CD4-positive, alpha-beta T cell treated with Interleukin-12 subunit alpha and Interleukin-12 subunit beta, for 1 hour (primary cell): Measurements from ENCODE around the gene RNF31.

Experiments
- DNase-seq: peaks from one replicate; pipeline ENCODE4 v3.0.0-alpha.2; 2020

RNF31 gene

DNA sequence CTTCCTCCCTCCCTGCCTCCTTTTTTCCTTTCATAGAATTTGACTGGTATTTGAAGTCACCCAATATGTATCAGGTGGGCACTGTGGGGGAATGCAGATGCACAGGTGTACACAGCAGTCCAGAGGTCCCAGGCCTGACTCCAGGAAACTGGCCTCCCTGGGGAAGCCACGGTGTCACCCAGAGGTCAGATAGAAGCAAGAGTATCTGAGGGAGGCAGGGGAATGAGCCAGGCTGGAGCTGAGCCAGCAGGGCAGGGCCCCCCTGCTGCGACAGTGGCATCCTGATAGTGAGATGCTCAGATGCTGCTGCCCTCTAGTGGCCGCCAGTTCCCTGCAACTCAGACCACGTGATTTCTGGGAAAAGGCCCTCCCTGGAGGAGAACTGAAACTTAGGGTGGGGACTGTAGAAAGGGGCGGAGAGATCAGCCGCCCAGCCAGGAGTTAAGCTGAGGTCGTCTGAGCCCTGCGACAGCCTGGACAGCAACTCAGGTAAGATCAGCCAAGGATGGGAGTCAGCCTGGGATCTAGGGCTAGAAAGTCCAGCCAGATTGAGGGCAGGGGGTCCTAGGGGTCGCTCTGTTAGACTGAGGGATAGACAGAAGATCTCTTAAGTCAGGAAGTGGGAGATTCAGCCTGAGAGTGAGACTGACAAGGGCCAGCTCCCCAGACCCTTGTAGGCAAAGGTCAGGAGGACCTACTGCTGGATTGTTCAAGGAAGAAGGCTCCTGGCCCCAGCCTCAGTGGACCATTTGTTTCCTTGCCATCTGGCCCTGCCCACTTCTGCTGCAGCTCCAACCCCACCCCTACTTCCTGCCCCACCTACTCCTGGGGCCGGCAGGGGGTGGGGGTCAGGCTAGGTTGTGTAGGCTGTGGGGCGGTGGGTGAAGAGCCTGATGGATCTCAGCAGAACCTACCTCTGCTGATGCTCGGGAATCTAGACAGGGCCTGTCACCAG, 13.8 kb downstream of the RNF31 start, which contains the start of gene IRF9:
TSS of gene IRF9 (plus strand) at position 416 of the 955 bp plus-strand sequence. CDS start 880 bp downstream, outside the sequence.
- peak; percentile 98 for DNase-seq

DNA sequence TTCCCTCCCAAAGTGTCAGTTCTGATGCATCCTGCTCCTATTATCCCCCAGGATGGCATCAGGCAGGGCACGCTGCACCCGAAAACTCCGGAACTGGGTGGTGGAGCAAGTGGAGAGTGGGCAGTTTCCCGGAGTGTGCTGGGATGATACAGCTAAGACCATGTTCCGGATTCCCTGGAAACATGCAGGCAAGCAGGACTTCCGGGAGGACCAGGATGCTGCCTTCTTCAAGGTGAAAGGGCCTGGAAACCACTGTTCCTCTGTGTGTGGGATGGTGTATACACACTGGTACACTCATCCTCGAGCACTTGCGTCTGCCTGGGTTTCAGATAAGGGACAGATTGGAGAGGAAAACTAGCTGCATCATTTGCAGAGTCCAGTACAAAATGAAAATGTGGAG, 14.8 kb downstream of the RNF31 start:
- DNase-seq: no peak

DNA sequence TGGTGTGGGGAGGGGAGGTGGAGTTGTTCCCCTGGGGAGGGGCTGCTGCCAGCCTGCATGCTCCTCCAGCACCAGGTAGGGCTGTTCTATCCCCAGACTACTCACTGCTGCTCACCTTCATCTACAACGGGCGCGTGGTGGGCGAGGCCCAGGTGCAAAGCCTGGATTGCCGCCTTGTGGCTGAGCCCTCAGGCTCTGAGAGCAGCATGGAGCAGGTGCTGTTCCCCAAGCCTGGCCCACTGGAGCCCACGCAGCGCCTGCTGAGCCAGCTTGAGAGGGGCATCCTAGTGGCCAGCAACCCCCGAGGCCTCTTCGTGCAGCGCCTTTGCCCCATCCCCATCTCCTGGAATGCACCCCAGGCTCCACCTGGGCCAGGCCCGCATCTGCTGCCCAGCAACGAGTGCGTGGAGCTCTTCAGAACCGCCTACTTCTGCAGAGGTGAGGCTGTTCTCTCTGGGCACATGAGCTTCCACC, 17.3 kb downstream of the RNF31 start:
- no peak for DNase-seq

DNA sequence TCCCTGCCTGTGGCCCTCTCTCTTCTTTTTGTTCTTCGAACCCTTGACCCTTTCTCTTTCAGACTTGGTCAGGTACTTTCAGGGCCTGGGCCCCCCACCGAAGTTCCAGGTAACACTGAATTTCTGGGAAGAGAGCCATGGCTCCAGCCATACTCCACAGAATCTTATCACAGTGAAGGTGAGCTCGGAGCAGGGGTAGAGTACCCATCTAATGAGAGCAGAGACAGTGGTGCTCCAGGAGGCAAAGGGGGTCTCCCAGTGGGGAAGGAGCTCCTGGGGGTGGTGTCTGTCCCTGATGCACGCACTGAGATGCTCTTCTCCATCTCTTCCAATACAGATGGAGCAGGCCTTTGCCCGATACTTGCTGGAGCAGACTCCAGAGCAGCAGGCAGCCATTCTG, 18.5 kb downstream of the RNF31 start:
- no peak for DNase-seq

DNA sequence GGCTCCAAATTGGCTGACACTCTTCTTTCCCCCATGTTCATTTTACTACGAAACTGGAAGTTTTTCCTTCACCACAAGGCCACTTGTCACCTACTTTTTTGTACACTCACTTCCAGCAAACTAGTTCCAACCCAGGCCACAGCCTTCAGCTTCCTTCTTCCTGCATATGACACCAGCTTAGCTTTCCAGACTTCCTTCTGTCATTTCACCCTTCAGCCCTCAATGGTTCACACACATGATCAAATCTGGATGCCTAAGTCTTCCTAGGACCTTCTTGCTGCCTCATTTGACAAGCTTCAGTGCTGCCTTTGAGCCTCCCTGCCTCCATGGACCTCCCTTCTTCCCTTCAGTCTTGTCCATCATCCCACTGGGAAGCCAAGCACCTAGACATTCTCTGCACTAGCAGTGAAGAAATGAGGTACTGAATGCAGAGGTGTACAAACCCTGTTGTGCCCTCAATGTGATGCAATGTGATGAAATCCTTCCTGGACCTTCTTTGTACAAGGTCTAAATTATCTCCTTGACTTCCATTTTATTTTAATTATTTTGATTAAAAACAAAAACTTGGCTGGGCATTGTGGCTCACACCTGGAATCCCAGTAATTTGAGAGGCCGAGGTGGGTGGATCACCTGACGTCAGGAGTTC, 20.3 kb downstream of the RNF31 start:
- no peak for DNase-seq

DNA sequence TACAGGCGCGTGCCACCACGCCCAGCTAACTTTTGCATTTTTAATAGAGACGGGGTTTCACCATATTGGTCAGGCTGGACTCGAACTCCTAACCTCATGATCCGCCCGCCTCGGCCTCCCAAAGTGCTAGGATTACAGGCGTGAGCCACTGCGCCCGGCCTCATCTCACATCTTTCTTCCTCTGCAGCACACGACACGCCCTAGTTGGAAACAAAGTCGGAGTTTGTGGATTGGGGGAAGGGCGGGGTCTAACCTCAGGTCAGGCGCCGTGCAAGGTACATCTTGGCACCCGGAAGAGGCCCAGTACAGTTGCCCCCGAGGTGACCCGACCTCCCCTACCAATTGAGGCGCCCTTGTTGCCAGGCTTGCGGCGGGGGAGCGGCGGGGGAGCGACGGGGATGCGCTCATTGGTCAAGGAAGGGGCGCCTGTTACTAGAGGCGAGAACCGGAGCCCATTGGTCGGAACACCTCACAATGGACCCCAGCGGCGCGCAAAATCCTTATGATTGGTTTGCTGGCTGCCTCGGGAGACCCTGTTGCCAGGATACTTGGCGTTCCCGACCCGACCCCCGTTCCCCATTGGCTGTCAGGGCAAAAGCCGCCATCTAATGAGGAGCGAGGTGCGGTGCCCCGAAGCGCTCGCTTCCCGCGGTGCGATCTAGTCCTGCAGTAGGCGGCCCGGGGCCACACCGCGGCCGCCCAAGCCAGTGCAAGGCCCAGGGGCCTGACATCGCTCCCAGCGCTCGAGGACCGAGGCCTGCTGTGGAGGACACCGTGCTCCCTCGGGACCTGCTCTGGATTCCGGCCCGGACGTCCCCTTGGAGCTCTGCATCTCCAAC, 24.3 kb downstream of the RNF31 start, which contains the start of gene REC8:
TSS of gene REC8 (plus strand) at position 659 of the 839 bp plus-strand sequence. CDS start 473 bp downstream, outside the sequence.
- peak; percentile 65 for DNase-seq

DNA sequence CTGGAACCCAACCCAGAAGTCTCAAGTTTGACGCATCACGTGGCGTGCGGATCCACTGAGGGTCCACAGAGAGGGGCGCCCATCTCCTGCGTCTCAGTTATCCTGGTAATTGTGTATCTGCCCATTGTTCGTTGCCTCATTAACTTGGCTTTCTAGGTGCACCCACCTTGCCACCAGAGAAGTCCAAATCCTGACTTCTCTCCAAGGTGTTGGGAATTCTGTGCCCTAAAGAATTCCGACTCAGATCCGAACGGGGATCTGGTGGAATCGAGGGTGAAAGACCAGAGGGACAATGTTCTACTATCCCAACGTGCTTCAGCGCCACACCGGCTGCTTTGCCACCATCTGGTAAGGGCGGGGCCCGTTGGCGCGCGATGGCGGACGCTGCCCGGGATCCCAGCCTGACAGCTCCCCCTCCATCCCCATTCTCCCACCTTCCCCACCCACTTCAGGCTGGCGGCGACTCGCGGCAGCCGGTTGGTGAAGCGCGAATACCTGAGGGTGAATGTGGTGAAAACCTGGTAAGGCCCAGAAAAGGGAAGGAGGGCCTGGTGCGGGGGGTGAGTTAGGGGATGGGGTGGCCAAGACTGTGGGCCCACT, 25.1 kb downstream of the RNF31 start:
- DNase-seq: no peak

DNA sequence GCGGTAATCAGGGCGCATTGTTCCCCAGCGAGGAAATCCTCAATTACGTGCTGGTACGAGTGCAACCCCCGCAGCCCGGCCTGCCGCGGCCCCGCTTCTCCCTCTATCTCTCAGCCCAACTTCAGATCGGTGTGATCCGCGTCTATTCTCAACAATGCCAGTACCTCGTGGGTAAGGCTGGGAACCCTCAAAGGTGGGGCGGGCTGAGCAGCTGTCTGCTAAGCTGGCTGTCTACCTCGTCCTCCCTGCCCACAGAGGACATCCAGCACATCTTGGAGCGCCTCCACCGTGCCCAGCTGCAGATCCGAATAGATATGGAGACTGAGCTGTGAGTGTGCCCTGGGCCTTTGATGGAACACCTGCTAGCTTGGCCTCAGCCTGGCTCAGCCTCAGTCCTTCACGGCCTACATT, 25.6 kb downstream of the RNF31 start:
- DNase-seq: no peak

DNA sequence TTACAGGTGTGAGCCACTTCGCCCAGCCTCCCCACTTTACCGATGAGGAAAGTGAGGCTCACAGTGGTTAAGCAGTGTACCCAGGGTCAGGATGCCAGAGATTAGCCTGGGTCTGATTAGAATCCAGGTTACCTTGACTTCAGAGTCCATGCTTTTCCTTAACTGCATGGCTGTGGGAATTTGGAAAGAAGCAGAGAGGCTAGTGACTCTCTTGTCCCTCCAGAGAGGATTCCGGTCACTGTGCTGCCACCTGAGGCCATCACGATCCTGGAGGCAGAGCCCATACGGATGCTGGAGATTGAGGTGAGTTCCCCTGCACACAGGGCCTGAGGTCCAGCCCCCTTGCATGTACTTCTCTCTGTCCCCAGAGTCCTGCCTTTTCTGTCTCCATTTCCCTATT, 29.3 kb downstream of the RNF31 start:
- no peak for DNase-seq

DNA sequence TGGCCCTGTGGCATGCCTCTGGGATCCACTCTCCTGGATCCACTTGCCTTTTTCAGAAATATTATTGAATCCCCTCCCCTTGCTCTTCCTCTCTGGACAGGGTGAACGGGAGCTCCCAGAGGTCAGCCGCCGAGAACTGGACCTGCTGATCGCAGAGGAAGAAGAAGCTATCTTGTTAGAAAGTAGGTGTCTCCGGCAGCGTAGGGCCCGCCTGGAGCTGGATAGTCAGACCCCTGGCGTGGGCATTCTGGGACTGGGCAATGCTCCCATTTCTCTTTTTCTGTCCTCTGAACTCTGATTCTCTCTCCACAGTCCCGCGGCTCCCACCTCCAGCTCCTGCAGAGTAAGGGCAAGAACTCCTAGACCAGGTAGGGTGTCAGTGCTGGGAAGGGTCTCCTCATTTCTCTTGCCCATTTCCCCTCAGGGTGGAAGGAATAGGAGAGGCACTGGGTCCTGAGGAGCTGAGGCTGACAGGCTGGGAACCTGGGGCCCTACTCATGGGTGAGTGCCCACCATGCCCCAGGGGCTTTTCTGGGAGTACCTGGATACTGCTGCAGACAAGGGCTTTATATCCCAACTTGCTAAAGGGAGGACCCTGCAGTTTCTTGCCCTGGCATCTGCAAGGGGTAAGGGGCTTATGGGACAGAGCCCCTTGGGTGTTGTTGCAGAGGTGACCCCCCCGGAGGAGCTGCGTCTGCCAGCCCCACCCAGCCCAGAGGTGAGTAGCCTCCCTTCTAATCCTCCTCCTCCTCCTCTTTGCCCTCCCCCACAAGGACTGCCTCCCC, 29.9 kb downstream of the RNF31 start:
- DNase-seq: no peak

DNA sequence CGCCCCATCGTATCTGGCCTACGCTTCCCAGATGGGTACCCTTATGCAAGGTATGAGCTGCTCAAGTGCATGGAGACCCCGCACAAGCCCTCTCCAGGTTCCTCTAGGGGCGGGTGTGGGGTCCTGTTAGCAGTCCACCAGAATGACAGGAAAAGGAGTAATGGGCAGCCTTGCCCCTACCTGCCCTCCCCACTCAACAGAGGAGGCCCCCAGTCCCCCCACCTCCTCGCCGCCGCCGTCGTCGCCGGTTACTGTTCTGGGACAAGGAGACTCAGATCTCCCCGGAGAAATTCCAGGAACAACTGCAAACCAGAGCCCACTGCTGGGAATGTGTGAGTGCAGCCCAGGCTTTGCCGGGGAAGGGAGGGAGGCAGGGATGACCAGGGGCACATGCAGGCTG, 30.6 kb downstream of the RNF31 start:
- no peak for DNase-seq

DNA sequence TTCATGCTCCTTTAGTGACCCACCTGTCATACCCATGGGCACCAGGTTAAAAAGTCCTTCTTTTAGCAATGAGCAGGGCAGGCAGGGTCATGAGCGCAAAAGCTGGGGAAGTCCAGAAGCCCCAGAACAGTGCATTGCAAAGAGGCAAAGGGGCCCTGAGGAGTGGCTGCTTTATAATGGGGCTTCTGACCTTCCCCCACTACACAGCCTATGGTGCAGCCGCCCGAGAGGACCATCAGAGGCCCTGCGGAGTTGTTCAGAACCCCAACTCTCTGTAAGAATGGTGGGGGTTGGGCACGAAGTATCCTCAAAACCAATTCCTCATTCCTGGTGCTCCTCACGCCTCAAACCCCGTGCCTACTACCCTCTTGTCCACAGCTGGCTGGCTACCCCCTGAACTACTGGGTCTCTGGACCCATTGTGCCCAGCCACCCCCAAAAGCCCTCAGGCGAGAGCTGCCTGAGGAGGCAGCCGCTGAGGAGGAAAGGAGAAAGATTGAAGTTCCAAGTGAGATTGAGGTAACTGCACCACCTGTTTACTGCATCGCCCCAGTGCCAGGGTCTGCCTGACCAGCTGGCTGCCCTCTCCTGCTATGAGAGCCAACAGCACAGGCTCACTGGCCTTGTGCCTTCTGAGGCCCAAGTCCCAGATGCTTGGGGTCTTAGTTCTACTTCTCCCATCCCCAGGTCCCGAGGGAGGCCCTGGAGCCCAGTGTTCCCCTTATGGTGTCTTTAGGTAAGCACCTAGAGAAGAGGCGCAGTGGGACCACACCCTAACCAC, 31.3 kb downstream of the RNF31 start:
- no peak for DNase-seq

DNA sequence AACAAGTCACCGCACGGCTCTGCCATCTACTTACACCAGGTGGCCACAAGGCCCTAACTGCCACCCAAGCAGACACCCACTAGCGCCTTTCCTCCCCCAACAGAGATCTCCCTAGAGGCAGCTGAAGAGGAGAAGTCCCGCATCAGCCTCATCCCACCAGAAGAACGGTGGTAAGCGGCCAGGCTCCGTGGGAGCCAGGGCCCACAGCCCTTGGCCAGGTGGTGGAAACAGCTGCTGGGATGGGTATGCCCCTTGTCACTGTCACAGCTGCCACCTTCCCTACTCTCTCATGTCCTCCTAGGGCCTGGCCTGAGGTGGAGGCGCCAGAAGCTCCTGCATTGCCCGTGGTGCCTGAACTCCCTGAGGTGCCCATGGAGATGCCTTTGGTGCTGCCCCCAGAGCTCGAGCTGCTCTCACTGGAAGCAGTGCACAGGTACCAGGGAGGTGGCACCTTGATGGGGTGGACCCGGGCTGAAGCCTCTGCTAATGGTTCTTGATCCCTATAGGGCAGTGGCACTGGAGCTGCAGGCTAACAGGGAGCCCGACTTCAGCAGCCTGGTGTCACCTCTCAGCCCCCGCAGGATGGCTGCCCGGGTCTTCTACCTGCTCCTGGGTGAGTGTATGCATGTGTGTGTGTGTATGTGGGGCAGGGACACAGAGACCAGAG, 32.1 kb downstream of the RNF31 start:
- DNase-seq: no peak

DNA sequence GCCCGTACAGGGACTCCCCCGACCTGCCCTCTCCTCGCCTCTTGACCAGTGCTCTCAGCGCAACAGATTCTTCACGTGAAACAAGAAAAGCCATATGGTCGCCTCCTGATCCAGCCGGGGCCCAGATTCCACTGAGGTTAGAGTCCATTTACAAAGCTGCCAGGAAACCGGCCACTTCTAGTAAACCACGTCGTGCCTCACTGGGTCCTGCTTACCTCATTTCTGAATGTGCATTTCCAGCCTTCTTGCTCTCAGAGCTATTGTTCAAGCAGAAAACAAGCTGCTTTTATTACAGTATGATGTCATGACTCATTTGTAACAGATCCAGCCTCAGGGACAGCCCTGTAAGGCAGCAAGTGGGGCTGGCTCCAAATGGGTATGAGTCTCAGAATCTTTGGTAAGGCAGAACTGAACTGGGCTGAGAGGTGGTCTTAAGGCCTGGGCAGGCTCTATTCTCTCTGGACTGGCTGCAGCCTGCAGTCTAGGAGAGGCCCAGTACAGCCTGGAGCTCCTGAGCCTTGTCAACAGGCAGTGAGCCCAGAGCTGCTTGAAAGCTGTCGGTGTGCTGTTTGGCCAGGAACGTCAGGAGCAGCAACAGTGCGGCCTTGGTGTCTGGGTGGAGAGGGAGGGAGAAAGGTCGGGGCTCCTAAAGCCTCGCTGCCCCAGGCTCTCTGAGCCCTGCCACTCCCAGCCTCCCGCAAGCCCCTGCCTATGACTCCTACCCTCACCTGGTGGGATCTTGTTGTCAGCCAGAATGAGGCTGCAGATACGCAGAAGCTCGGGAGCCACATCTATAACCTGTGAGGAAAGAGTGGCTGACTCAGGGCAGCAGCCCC, 32.9 kb downstream of the RNF31 start:
- DNase-seq: no peak

DNA sequence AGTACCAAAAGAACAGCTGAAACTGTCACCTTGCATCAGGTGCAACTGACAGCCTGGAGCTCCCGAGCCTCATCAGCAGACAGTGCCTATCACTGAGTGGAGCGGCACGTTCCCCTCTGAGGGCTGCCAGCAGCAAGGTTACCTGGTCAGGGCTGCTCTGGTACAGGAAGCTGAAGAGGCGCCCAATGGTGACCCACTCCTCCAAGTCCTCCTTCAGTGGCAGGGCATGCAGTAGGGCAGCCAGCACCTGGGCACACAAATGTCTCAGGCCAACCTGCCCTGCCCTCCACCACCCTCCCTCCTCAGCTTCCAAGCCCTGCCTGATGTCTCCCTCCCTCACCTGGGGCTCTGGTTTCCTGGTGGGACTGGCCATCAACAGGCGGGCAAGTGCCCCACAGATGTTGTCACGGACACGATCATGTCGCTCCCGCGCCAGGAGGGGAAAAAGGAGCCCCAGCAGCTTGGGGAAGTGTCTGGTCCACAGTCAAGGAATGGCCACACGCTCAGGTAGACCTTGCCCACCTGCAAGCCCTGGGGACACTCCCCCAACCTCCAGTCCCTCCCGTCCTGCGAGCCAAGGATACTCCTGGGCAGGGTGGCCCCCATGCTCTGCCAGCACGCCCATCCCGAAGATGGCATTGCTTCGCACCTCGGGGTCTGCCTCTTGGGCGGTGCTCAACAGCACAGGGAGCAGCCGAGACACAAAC, 34.2 kb downstream of the RNF31 start:
- DNase-seq: no peak

DNA sequence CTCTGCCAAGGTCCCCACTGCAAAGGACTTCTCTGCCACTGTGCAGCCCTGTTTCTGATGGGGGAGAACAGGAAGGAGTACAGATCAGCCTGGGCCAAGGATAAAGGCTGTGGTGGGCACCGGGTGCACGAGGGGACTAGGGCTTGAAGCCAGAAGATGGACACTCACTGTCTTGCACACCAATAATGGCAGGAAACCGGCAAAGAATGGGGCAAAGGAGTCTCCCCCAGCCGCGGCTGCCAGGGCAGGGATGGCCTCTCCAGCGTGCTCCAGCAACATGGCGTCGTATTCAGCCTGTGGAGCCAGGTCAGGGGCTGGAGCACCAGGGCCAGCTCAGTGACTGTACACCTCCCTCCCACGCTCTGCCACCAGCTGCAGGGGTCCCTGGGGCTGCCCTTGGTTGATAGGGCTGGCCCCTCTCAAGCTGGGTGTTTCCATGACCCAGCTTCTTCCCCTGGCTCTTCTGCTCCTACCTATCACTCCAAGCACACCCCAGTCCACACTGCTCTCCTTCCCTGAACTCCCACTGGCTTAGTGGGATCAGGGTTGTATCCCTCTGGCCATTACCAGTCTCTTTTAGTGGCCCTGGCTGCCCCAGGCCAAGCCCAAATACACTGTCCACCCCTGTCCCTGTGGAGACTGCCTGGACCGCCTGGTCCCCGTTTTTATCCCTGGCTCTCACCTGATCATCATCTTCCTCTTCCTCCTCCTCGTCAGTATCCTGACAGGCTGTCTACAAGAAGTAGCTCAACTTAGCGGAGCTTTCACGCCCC, 35.0 kb downstream of the RNF31 start:
- no peak for DNase-seq

DNA sequence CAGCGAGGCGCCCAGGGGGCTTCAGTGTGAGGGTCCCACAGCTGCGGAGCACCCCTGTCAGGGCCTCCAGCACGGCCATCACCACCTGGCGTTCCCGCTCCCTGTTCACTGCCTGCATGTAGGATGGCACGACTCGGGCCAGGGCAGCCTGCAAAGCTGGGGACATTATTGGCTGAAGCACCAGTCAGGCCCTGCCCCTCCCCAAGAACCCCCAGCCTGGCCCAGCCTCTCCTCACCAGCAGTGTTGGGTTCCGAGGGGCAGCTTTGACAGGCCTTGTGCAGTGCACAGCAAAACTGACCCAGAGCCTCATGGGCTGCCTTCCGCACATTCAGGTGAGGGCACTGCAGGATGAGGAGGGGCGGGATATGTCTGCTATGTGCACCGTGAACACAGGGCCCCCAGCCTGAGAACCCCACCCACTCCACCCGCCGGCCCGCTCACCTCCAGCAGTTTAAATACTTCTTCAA, 35.8 kb downstream of the RNF31 start:
- no peak for DNase-seq
